PC-3 (cell line): ENCODE results near the gene INPP5K. TPM values are rescaled to one million over a fixed set of nuclear protein-coding genes. Genes with fewer than 3 reads are reported as not detected.

Experiments
- ATAC-seq: fragments of 200-7000 bp; cut with Tn5 transposase; 2 replicates; pipeline ENCODE4 v1.9.1; 2020; ENCODE audit warnings: mild to moderate bottlenecking, moderate library complexity
- BruUV-seq: library from RNA; stranded (reverse); fragments of 400-500 nt; replicated peaks from 2 replicates; lab custom pipeline; 2021; lab: Mats Ljungman, UMichigan
- CTCF ChIA-PET: fragments of 300-600 bp; sonication (Branson Sonifier 250); formaldehyde crosslinking; loops from one replicate; lab custom pipeline; 2022; ENCODE audit warnings: antibody characterized with exemption; lab: Charles Lee
- POLR2A ChIA-PET: fragments of 300-600 bp; sonication (Branson Sonifier 250); formaldehyde crosslinking; loops from one replicate; lab custom pipeline; 2022; ENCODE audit warnings: antibody characterized with exemption; ENCODE audit not compliant: unreplicated experiment; lab: Charles Lee
- DNase-seq: peaks from one replicate; pipeline ENCODE4 v3.0.0-alpha.2; 2015
- H2AFZ ChIP-seq: fragments of 300-600 bp; sonication (generic); 2 replicates; pipeline ENCODE4 v1.6.0; 2016; ENCODE audit warnings: antibody characterized with exemption, low read length
- H3F3A ChIP-seq: fragments of 300-600 bp; sonication (generic); one replicate; pipeline ENCODE4 v1.6.0; 2017; ENCODE audit warnings: antibody characterized with exemption, low read length, control low read depth, mild to moderate bottlenecking; ENCODE audit not compliant: unreplicated experiment
- H3K27ac ChIP-seq: fragments of 300-600 bp; sonication (generic); 2 replicates; pipeline ENCODE4 v1.5.1; 2016; ENCODE audit warnings: mild to moderate bottlenecking, low read length
- H3K27me3 ChIP-seq: fragments of 300-600 bp; sonication (generic); 2 replicates; pipeline ENCODE4 v1.6.1; 2016; ENCODE audit warnings: low read length, mixed read lengths
- H3K36me3 ChIP-seq: fragments of 300-600 bp; sonication (generic); 2 replicates; pipeline ENCODE4 v1.6.1; 2016; ENCODE audit warnings: low read depth, mixed run types, low read length, mixed read lengths
- H3K4me1 ChIP-seq: fragments of 300-600 bp; sonication (generic); 2 replicates; pipeline ENCODE4 v1.5.1; 2016; ENCODE audit warnings: low read length; ENCODE audit not compliant: insufficient read depth
- H3K4me2 ChIP-seq: fragments of 300-600 bp; sonication (generic); 2 replicates; pipeline ENCODE4 v1.6.0; 2016; ENCODE audit warnings: low read length
- H3K4me3 ChIP-seq: fragments of 300-600 bp; sonication (generic); 2 replicates; pipeline ENCODE4 v1.5.1; 2016; ENCODE audit warnings: mild to moderate bottlenecking, low read length, mixed read lengths
- H3K79me2 ChIP-seq: fragments of 300-600 bp; sonication (generic); 2 replicates; pipeline ENCODE4 v1.6.1; 2017; ENCODE audit warnings: low read length, mixed read lengths
- H3K9ac ChIP-seq: fragments of 300-600 bp; sonication (generic); 2 replicates; pipeline ENCODE4 v1.6.0; 2016; ENCODE audit warnings: mild to moderate bottlenecking, low read length
- H3K9me2 ChIP-seq: fragments of 300-600 bp; sonication (generic); replicated peaks from 2 replicates; pipeline ENCODE4 v1.6.1; 2016; ENCODE audit warnings: mixed run types, low read length, mixed read lengths
- H3K9me3 ChIP-seq: fragments of 300-600 bp; sonication (generic); 2 replicates; pipeline ENCODE4 v1.6.1; 2016; ENCODE audit warnings: low read length, mixed read lengths
- H4K20me1 ChIP-seq: fragments of 300-600 bp; sonication (generic); 2 replicates; pipeline ENCODE4 v1.6.1; 2016; ENCODE audit warnings: low read length, mixed read lengths
- CTCF ChIP-seq: fragments of 300-600 bp; sonication (generic); conservative IDR thresholded peaks from 2 replicates; pipeline ENCODE4 v1.5.1; 2017; ENCODE audit warnings: antibody characterized with exemption, low read depth, mild to moderate bottlenecking, low read length
- EZH2 ChIP-seq: fragments of 300-600 bp; sonication (generic); IDR thresholded peaks from one replicate; pipeline ENCODE4 v1.6.1; 2017; ENCODE audit warnings: antibody characterized with exemption, mild to moderate bottlenecking, low read length; ENCODE audit not compliant: unreplicated experiment
- EZH2phosphoT487 ChIP-seq: fragments of 300-600 bp; sonication (generic); IDR thresholded peaks from 2 replicates; pipeline ENCODE4 v1.6.1; 2018; ENCODE audit warnings: mild to moderate bottlenecking, antibody characterized with exemption, low read length, borderline replicate concordance
- intact Hi-C: fragments of 100-400 bp; cut with micrococcal nuclease; formaldehyde crosslinking; loops from 2 replicates; pipeline ENCODE4 v1.9.0; 2023
- total RNA-seq: library from RNA; depleted of rRNA; stranded (reverse); fragments of >200 nt; gene quantifications from 2 replicates; pipeline ENCODE4 v1.2.3, GENCODE V29; 2014

Gene INPP5K
- total RNA-seq, 1 experiment from 2014 or later, result 52.6 TPM

- no peaks in the 10 kb centered on the region for H3K4me1 ChIP-seq
- no peak overlapping the region for H3K9ac ChIP-seq
- ChIA-PET POLR2A (no interaction called here), CTCF (no interaction called here)
- TF ChIP-seq EZH2phosphoT487 (no peak), EZH2 (no peak), CTCF (no peak)
- no peaks in the 10 kb centered on the region for H3K79me2 ChIP-seq
- H3F3A ChIP-seq, result no peaks in the 10 kb centered on the region
- H3K9me3 ChIP-seq, result no peaks in the 10 kb centered on the region
- no peaks in the 10 kb centered on the region for H4K20me1 ChIP-seq
- H3K27ac ChIP-seq, result no peak overlapping the region
- H3K27me3 ChIP-seq, result no peaks in the 10 kb centered on the region
- H3K4me3 ChIP-seq, result no peak overlapping the region
- ATAC-seq, result no peak
- no peaks in the 10 kb centered on the region for H3K9me2 ChIP-seq
- no peaks in the 10 kb centered on the region; the same call in 1 of the 2 replicates for H3K36me3 ChIP-seq
- no TSS peak for BruUV-seq
- intact Hi-C loops, result no loop called here
- H3K4me2 ChIP-seq, result no peak overlapping the region
- no peak for DNase-seq
- H2AFZ ChIP-seq, result no peak overlapping the region
These were observed 42.6 kb downstream of the INPP5K start for GRCh38 chr17:1473841-1474240.

GRCh38 chr17:1473170-1473569 is 43.2 kb downstream of the INPP5K start:
- TF ChIP-seq CTCF (no peak), EZH2 (no peak)
- CTCF ChIA-PET, result no interaction called here
- ATAC-seq (no peak), DNase-seq (no peak)
- H3K9me3 ChIP-seq, result no peaks in the 10 kb centered on the region
- no peaks in the 10 kb centered on the region for H3F3A ChIP-seq
- H3K4me3 ChIP-seq, result no peak overlapping the region
- no peaks in the 10 kb centered on the region for H3K9me2 ChIP-seq
- intact Hi-C loops, result no loop called here
- no peaks in the 10 kb centered on the region for H4K20me1 ChIP-seq
- no peaks in the 10 kb centered on the region for H3K4me1 ChIP-seq
- no peak overlapping the region for H3K4me2 ChIP-seq
- no peaks in the 10 kb centered on the region for H3K27me3 ChIP-seq
- POLR2A ChIA-PET, result no interaction called here
- no peaks in the 10 kb centered on the region for H3K79me2 ChIP-seq
- no peak overlapping the region for H2AFZ ChIP-seq
- no peak overlapping the region for H3K9ac ChIP-seq
- H3K36me3 ChIP-seq, result no peaks in the 10 kb centered on the region; the same call in 1 of the 2 replicates
- no TSS peak for BruUV-seq
- no peak overlapping the region for H3K27ac ChIP-seq

DNA sequence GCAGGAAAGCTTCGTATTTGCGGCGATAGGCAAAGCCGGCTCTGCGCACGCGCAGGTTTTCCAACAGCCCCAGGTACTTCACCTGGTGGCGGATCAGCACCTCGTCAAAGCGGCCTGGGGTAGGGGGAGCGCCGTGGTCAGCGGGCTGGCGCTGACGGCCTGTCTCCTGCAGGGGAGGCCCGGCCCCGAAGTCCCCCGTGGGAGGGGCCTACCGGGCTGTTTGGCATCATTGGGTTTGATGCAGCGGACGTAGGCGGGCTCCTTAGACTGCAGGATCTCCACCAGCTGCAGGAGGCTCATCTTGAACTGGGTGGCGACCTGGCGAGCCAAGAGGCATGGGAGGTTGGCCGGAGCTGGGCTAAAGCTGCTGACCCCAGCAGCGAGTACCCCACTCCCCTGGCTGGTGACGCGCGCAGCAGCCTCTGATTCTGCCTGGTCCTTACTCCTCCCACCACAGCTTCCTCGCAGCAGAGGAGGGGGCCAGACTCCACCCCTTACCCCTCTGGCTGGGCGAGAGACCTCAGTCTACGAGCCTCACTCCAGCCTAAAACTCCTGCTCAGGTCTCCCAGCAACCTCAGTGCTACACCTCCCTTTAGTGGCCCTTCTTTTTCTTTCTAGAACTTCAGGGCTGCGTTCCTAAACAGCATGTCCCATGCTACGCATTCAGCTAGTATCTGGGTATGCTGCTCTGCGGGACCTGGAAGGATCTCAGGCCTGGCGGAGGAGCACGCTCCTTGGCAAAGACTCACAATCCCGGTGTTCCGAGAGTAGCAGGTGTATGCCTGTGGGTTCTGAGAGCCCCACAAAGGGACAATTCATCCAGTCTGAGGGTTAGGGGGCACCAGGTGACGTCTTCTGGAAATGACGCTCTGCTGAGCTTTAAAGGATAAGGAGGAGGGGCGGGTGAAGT is 44.2 kb downstream of the INPP5K start:
- no peak for ATAC-seq
- Histone ChIP-seq H3K4me3 (no peak overlapping the region), H3K9me2 (no peaks in the 10 kb centered on the region), H3K9me3 (no peaks in the 10 kb centered on the region), H3K27ac (no peak overlapping the region), H3K79me2 (no peaks in the 10 kb centered on the region), H3K27me3 (no peaks in the 10 kb centered on the region), H3F3A (no peaks in the 10 kb centered on the region), H3K4me2 (no peak overlapping the region), H4K20me1 (no peaks in the 10 kb centered on the region), H3K9ac (no peak overlapping the region), H3K4me1 (no peaks in the 10 kb centered on the region), H2AFZ (no peak overlapping the region), H3K36me3 (no peaks in the 10 kb centered on the region; the same call in 1 of the 2 replicates)
- ChIA-PET POLR2A (no interaction called here), CTCF (no interaction called here)
- no peak for DNase-seq
- intact Hi-C loops, result no loop called here
- no peak for TF ChIP-seq CTCF
- TF ChIP-seq EZH2, result no peak
- TF ChIP-seq EZH2phosphoT487, result no peak
- BruUV-seq, result no TSS peak
